HG03378 (cell line): ENCODE data around the gene TNFRSF17.

Experiments used
- ATAC-seq: cut with Tn5 transposase; IDR thresholded peaks from one replicate; pipeline ENCODE4 v1.9.1; 2021; ENCODE audit warnings: mild to moderate bottlenecking, moderate library complexity; ENCODE audit not compliant: unreplicated experiment

Gene TNFRSF17

GRCh38 chr16:12000032-12000431, 35.0 kb downstream of the TNFRSF17 start:
- ATAC-seq: no peak

- no peak for ATAC-seq
Observed at GRCh38 chr16:12002447-12003006, 37.5 kb downstream of the TNFRSF17 start.

GRCh38 chr16:12006637-12007036, 41.6 kb downstream of the TNFRSF17 start:
- ATAC-seq: no peak

GRCh38 chr16:12009462-12009861, 44.5 kb downstream of the TNFRSF17 start:
- ATAC-seq: no peak

GRCh38 chr16:12009922-12010321, 44.9 kb downstream of the TNFRSF17 start:
- no peak for ATAC-seq

- ATAC-seq: no peak
Observed at GRCh38 chr16:12010388-12011251, 45.6 kb downstream of the TNFRSF17 start.

GRCh38 chr16:12011565-12011964, 46.6 kb downstream of the TNFRSF17 start:
- ATAC-seq: no peak

GRCh38 chr16:12016291-12016947, 51.4 kb downstream of the TNFRSF17 start:
- ATAC-seq: no peak

- ATAC-seq: no peak
Observed at GRCh38 chr16:12017558-12017957, 52.5 kb downstream of the TNFRSF17 start.
